GM10847 (cell line): ENCODE measurements around the gene CCDC175.

Experiments used
- POLR2A ChIP-seq: IDR thresholded peaks from 2 replicates; pipeline ENCODE4 v1.6.1; 2011; ENCODE audit not compliant: insufficient read length; ENCODE audit errors: extremely low read depth

Gene CCDC175

DNA sequence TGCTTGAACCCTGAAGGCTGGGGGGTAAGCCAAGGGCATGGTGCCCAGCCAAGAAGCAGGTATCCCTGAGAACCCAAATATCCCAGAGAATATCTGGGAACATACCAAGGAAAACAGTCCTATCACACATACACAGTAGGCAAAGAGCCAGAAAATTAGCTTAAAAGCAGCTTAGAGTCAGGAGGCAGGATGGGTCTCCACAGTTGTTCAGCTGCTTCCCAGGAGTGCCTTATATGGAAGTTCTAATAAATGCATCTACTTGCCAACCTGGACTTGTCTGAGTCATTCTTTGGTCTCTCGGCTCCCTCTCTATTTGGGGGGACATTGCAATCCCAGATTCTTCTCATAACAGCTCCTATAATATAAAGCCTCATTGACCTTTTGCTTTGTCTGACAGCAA is 102.4 kb downstream of the CCDC175 start:
- no peak for TF ChIP-seq POLR2A

DNA sequence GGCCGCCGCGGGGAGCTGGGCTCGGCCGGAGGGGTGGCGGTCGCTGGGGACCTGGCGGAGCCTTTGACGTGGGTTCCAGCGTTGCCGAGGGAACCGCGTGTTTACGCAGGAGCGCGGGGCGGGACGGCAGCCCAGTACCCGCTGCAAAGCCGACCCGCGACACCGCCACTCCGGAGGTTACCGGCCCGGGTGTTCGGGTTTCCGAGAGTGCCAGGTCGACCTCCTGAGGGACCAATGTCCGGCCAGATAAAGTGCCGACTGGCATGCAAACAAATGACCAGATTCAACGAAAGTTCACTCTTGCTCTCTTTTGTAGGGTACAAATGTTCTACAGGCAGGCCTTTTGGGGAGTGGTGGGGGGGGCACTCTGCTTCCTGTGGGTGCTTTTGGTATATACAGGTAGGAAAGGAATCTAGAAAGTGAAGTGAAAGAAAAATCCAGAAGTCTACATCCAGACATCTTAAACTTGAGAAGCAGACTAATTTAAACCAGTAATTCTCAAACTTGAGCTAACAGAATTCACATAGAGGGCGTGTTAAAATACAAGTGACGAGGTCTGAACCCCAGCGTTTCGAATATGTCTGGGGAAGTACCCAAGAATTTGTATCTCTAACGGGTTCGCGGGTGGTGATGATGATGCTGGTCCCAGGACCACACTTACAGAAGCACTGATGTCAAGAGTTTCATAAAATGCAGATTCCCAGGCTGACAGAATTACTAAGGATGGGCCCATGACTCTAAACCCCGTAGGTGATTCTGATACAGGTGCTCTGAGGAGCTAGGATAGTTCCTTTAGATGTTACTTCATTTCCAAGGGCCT is 111.1 kb downstream of the CCDC175 start, which contains the start of gene GPR135:
GPR135 (minus strand) TSS at position 65 of the 820 bp plus-strand sequence. CDS start 154 bp downstream, outside the sequence.
- no peak for TF ChIP-seq POLR2A

DNA sequence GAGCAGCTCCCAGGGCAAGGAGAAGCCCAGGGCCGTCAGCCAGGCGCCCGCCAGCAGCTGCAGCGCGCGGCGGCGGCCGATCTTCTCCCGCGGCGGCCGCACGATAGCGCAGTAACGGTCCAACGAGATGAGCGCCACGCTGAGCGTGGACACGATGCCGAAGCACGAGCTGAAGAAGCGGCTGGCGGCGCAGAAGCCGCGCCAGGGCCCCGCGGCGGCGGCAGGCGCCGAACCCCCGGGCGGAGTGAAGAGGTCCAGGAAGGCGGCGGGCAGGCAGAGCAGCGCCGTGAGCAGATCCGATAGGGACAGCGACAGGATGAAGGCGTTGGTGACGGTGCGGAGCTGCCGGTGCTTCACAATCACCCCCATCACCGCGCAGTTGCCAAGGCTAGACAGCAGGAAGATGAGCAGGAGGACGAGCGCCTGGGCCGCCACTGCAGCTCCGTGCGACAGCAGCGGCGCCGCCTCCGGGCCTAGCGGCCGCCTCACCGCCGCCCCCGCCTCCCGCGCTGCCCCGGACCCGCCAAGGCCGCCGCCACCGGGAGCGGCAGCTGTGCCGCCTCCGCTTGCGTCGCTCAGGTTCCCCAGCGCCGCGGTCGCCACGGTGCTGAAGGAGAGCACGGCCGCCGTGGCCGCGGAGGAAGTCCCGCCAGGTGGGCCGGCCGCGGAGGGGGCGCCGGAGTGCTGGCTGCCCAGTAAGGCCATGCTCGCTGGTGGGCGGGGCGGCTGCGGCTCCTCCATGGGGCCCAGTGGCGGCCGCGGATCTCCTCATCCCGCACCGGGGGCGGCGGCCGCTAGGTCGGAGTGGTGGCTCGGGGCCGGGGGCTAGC is 111.9 kb downstream of the CCDC175 start:
- TF ChIP-seq POLR2A: no peak

DNA sequence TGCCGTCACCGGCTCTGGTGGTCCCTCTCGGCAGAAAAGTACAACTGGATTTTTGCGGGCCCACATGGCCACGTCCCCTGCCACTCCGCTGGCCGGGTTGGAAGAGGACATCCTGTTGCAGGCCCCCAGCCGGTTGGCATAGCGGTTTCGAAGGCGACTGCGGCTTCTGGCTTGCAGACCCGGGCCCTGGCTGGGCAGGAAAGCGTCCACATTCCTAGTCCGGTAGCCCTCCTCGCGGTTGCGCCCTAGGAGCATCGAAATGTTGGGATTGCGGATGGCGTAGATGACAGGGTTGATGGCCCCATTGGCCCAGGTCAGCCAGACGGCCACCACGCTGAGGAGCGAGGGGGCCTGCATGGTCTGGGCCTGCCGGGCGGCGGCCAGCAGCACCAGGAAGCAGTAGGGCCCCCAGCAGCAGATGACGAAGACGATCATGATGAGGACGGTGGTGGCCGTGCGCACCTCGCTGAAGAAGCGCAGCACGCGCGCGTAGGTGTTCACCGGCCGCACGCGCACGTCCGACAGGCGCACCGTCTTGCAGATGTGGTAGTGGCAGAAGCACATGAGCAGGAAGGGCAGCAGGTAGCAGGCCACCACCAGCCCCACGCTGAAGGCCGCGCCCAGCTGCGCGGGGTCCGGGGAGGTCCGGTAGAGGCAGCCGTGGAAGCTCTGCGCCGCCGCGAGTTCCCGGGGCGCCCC is 112.7 kb downstream of the CCDC175 start:
- TF ChIP-seq POLR2A: no peak

DNA sequence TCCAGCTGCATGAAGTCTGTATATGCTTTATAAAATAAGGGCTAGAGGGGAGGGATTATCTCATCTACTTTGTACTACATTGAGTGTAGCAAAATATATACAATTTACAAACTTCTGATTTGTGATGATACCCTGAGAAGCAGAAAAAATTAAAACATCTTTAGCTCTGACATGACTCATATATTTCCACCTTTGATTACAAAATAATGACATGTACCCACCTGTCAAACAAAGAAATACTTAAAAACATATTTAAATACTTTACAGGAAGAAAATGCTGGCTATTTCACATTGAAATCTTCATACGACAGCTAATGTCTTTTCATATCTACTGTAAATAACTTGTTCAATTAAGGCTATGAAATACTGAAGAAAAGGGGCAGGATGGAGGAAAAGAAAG is 114.7 kb downstream of the CCDC175 start:
- no peak for TF ChIP-seq POLR2A

DNA sequence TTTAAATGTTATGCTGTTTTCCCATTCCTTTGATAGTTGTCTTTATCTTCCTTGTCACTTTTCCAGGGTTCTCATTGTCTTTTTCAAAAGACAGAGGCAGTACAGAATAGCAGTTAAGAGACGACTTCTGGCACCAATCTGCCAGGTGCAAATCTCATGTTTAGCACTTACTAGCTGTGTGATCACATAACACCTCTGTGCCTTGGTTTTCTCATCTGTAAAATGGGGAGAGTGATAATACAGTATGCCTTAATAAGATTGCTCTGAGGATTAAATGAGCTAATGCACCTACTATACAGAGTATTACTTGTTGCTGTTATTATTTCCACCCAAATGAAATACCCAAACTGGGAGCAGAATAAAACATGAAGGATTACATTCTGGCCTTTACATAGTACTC is 116.2 kb downstream of the CCDC175 start:
- TF ChIP-seq POLR2A: no peak

DNA sequence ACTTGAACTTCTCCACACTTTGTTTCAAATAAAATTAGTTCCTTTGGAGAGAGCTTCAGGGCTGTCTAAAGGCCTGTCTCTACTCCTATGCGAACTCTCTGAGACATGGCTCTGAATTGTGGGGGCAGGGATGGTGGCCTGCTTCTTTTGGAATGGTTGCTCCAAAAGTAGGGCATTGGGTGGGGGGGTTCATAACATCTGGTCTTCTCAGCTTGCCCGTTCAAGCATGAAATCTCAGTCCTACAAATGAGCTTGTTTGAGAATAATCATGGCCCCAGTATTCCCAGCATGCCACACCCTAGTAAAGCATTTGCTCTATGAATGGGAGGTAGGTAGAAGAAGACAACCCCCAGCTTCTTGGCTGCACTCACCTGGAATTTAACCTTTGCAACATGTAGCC is 118.1 kb downstream of the CCDC175 start:
- no peak for TF ChIP-seq POLR2A

DNA sequence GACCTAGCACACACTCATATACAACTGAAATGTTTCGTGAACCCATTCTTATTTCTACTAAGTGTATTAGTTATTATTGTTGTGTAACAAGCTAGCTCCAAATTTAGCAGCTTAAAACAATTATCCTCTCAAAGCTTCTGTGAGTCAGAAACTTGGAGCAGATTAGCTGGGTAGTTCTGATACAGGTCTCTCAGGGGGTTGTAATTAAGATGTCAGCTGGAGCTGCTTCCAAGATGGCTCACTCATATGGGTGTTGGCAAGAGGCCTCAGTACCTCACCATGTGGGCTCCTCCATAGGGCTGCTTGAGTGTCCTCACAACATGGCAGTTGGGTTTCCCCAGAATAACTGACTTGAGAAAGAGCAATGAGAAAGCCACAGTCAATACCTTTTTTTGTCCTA is 121.2 kb downstream of the CCDC175 start:
- TF ChIP-seq POLR2A: no peak
